Measurements from ENCODE around the gene ID4. TPM values are rescaled to one million over a fixed set of nuclear protein-coding genes. Genes with fewer than 3 reads are reported as not detected.

ID4 gene
- total RNA-seq, 1 donor from 2014 or later: 104 TPM

DNA sequence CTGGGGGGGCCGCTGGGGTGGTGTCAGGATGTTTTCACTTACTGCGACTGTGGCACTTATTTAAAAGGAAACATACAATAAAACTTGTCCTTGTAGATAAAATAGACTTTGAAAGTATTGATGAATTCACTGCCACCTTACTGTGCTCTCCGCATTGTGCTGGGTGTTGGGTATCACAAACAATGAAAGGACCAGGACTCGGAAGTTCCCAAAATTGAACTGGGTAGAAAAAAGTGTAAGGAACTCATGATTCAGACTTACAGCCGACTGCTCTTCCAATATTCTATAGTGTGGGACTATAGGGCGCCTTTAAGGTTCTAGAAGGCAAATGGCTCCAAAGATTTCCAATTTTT, 32.1 kb upstream of the ID4 start:
- peaks cover 11% of the 10 kb centered on the region for H3K27me3 Mint-ChIP-seq (ENCODE audit: low read depth)
- TF ChIP-seq CTCF (conservative IDR thresholded peaks at IDR 0.05): no peak
- DNase-seq (ENCODE audit: low read depth, low spot score): no peak
- H3K4me3 Mint-ChIP-seq: peak overlapping the region; percentile 91
- peak overlapping the region; percentile 63 for H3K27ac Mint-ChIP-seq (ENCODE audit: unreplicated experiment)
- H3K9me3 Mint-ChIP-seq: no peaks in the 10 kb centered on the region
- no peaks in the 10 kb centered on the region for H3K36me3 Mint-ChIP-seq (ENCODE audit: low read depth)
- H3K4me1 Mint-ChIP-seq: peaks cover 26% of the 10 kb centered on the region

DNA sequence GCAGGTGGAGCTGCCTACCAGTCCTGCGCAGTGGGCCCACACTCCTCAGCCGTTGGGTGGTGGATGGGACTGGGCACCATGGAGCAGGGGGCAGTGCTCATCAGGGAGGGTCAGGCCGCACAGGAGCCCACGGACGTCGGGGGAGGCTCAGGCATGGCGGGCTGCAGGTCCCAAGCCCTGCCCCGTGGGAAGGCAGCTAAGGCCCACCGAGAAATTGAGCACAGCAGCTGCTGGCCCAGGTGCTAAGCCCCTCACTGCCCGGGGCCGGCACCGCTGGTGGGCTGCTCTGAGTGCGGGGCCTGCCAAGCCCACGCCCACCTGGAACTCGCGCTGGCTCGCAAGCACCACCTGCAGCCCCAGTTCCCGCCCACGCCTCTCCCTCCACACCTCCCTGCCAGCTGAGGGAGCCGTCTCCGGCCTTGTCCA, 30.2 kb upstream of the ID4 start:
- DNase-seq (ENCODE audit: low read depth, low spot score): no peak
- Mint-ChIP-seq H3K27me3 (ENCODE audit: low read depth) (peaks cover 11% of the 10 kb centered on the region), H3K9me3 (no peaks in the 10 kb centered on the region), H3K27ac (ENCODE audit: unreplicated experiment) (no peak overlapping the region), H3K4me1 (peaks cover 30% of the 10 kb centered on the region), H3K36me3 (ENCODE audit: low read depth) (no peaks in the 10 kb centered on the region), H3K4me3 (no peak overlapping the region)
- TF ChIP-seq CTCF (conservative IDR thresholded peaks at IDR 0.05): no peak

- DNase-seq (ENCODE audit: low read depth, low spot score): no peak
- peaks cover 4% of the 10 kb centered on the region for H3K4me1 Mint-ChIP-seq
- H3K27me3 Mint-ChIP-seq (ENCODE audit: low read depth): no peaks in the 10 kb centered on the region
- no peak overlapping the region for H3K4me3 Mint-ChIP-seq
- no peaks in the 10 kb centered on the region for H3K9me3 Mint-ChIP-seq
- TF ChIP-seq CTCF (conservative IDR thresholded peaks at IDR 0.05): no peak
- no peaks in the 10 kb centered on the region for H3K36me3 Mint-ChIP-seq (ENCODE audit: low read depth)
- H3K27ac Mint-ChIP-seq (ENCODE audit: unreplicated experiment): no peak overlapping the region
These were observed 25.6 kb upstream of the ID4 start for GRCh38 chr6:19811397-19812079.

- H3K27ac Mint-ChIP-seq (ENCODE audit: unreplicated experiment): no peak overlapping the region
- H3K27me3 Mint-ChIP-seq (ENCODE audit: low read depth): no peaks in the 10 kb centered on the region
- peaks cover 3% of the 10 kb centered on the region for H3K9me3 Mint-ChIP-seq
- peak; percentile 74 for TF ChIP-seq CTCF (conservative IDR thresholded peaks at IDR 0.05)
- H3K36me3 Mint-ChIP-seq (ENCODE audit: low read depth): no peaks in the 10 kb centered on the region
- H3K4me1 Mint-ChIP-seq: peaks cover 4% of the 10 kb centered on the region
- DNase-seq (ENCODE audit: low read depth, low spot score): no peak
- H3K4me3 Mint-ChIP-seq: no peak overlapping the region
These were observed 24.6 kb upstream of the ID4 start for GRCh38 chr6:19812512-19813119.

GRCh38 chr6:19818805-19819204, 18.4 kb upstream of the ID4 start:
- H3K36me3 Mint-ChIP-seq (ENCODE audit: low read depth): no peaks in the 10 kb centered on the region
- peaks cover 4% of the 10 kb centered on the region for H3K9me3 Mint-ChIP-seq
- TF ChIP-seq CTCF (conservative IDR thresholded peaks at IDR 0.05): no peak
- no peak for DNase-seq (ENCODE audit: low read depth, low spot score)
- no peaks in the 10 kb centered on the region for H3K4me1 Mint-ChIP-seq
- no peaks in the 10 kb centered on the region for H3K27me3 Mint-ChIP-seq (ENCODE audit: low read depth)
- H3K4me3 Mint-ChIP-seq: no peak overlapping the region
- H3K27ac Mint-ChIP-seq (ENCODE audit: unreplicated experiment): no peak overlapping the region

Measured in neural crest cell (in vitro differentiated cells).